D721Med (cell line): ENCODE measurements around the gene IMPA2.
"Not testable (repeated sequence)": the region's sequence is repeated elsewhere in the genome, so short reads cannot be mapped to it uniquely, and the experiment has no call there.

Experiments used
- DNase-seq: peaks from one replicate; pipeline ENCODE4 v3.0.0; 2011; ENCODE audit warnings: low spot score; ENCODE audit not compliant: insufficient read length
- FAIRE-seq: peaks from 2 replicates; lab custom pipeline; 2011; peaks lifted over from hg19 to GRCh38; lab: Jason Lieb, UNC
- TF ChIP-seq, protein P1 (sequence below): IDR thresholded peaks from 2 replicates; pipeline ENCODE4 v1.5.1; 2012; ENCODE audit warnings: mild to moderate bottlenecking, control low read depth; ENCODE audit not compliant: insufficient read depth; ENCODE audit errors: missing control alignments

IMPA2 gene

DNA sequence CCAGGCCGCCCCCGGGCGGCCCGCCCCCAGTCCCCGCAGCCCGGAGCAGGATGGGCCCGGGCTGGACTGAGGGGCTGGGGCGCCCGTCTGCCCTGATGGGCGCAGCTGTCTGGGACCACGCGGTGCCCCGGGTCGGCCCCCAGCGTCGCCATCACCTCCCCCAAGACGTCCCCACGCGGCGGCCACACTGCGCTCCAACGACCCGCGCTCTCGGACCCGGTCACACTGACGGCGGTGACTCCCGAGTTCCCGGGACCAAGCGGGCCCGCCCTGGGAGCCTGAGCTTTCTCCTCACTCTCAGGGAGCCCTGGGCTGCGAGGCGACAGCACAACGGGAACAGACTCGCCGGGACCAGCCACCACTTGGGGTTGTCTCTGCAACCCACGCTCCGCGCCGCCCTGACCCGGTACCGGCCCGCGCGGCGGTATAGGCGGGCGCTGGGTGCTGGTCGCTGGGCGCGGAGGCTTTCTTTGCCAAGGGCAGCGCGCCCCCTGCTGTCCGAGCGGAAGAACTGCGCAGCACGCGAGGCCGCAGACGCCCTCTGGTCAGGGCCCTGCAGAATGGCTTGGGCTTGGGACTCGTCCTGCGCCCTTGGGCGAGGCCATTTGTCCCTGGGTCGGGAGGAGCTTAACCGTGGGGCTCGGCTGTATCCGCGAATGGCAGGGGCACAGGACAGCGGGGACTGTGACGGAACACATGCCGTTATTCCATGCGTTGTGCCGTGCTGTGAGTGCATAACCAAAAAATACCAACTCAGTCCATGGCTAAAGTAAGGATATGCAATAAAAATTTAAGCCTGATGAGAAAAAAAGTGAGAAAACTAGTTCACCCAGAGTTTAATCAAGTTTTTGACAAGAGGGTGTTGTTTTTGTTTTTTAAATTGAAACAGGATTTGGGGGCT is 57.6 kb downstream of the IMPA2 start:
- FAIRE-seq (no peak), DNase-seq (peak; percentile 79)
- TF ChIP-seq, protein P1, sequence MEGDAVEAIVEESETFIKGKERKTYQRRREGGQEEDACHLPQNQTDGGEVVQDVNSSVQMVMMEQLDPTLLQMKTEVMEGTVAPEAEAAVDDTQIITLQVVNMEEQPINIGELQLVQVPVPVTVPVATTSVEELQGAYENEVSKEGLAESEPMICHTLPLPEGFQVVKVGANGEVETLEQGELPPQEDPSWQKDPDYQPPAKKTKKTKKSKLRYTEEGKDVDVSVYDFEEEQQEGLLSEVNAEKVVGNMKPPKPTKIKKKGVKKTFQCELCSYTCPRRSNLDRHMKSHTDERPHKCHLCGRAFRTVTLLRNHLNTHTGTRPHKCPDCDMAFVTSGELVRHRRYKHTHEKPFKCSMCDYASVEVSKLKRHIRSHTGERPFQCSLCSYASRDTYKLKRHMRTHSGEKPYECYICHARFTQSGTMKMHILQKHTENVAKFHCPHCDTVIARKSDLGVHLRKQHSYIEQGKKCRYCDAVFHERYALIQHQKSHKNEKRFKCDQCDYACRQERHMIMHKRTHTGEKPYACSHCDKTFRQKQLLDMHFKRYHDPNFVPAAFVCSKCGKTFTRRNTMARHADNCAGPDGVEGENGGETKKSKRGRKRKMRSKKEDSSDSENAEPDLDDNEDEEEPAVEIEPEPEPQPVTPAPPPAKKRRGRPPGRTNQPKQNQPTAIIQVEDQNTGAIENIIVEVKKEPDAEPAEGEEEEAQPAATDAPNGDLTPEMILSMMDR: peak; percentile 91

DNA sequence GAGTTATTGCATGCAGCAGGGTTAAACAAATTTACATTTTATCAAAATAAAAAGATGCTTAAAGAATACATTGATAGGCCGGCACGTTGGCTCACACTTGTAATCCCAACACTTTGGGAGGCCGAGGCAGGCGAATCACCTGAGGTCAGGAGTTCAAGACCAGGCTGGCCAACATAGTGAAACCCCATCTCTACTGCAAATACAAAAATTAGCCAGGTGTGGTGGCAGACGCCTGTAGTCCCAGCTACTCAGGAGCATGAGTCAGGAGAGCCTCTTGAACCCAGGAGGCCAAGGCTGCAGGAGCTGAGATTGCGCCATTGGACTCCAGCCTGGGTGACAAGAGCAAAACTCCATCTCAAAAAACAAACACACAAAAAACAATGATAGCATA is 58.2 kb downstream of the IMPA2 start:
- not testable (repeated sequence) for DNase-seq, FAIRE-seq

DNA sequence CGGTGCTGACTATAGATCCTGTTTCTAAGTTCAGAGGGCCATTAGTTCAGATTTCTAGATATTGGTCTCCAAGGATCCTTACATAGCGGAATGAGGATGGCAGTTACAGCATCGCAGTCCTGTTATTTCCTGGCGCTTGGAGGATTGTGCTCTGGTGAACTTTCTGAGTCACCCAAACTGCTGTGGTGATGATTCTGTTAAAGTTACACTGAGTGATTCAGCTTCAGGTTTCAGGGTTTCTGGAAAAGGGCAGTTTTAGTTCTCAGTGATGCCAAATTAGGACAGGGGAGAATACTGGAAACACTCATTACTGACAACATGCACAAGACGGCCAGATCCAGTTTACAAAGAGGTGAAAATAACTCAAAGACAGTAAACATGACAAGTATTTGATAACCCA is 60.3 kb downstream of the IMPA2 start:
- TF ChIP-seq, protein P1: no peak
- DNase-seq (no peak), FAIRE-seq (no peak)

DNA sequence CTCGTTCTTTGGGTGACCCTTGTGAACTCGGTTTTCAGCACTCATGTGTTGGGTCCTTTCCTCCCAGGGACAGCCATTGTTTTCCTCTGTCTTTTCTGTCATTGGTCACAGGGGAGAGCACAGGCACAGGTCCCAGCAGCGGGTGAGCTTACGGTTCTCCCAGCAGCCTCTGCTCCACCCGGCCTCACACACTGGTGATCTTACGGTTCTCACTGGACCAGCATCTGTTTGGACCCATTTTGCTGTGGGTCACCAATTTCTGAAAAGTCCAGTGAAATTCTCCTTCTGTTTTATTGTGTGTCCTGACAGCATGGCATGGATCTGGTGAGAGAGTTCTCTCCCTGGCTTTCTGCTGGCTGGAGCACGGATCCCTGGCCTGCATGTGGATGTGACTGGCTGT is 62.5 kb downstream of the IMPA2 start:
- TF ChIP-seq, protein P1: no peak
- no peak for FAIRE-seq
- DNase-seq: no peak

DNA sequence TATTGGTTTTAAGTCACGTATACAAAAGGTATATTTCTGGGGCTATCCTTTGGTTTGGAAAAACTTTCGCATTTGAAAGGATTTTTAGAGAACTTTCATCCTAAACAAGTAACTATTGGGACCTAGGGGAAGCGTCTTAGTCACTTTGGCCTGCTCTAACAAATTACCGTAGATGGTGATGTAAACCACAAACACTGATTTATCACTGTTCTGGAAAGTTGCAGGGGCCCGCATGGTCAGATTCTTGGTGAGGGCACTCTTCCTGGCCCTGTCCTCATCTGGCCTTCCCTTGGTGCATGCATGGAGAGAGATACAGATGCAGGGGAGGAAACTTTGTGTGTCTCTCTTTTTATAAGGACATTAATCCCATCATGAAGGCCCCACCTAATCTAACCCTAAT is 63.3 kb downstream of the IMPA2 start:
- no peak for FAIRE-seq
- no peak for DNase-seq
- TF ChIP-seq, protein P1: no peak

DNA sequence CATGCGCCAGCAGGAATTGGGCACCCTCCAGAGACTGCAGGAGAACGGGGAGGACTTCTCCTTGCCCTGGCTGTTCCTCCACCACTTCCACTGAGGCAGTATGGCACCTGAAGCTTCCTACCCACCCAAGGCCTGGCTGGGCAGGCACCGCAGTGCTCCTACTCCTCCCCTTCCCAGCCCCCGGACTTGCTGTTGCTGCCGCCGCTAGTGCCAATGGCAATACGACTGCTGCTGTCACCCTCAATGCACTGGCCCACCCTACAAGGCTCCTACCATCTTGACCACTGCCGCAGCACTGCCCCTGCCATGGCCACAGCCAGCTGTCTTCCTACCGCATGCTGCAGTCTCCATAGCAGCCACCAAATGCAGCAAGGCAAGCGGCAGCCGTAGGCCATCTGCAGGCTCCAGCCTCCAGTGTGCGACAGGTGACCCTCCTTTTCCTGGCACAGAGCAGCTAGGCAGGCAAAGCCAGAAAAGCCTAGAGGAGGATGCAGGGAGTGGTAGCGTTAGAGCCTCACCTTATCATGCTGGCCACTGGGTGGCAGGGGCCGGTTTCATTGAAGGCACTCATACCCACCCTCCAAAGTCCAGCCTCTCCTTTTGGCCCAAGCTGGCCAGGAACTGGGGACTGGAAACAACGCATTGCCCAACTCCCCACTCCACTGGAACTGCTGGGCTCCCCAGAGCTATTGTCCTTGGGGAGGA is 64.9 kb downstream of the IMPA2 start:
- TF ChIP-seq, protein P1: no peak
- no peak for DNase-seq
- FAIRE-seq: no peak

DNA sequence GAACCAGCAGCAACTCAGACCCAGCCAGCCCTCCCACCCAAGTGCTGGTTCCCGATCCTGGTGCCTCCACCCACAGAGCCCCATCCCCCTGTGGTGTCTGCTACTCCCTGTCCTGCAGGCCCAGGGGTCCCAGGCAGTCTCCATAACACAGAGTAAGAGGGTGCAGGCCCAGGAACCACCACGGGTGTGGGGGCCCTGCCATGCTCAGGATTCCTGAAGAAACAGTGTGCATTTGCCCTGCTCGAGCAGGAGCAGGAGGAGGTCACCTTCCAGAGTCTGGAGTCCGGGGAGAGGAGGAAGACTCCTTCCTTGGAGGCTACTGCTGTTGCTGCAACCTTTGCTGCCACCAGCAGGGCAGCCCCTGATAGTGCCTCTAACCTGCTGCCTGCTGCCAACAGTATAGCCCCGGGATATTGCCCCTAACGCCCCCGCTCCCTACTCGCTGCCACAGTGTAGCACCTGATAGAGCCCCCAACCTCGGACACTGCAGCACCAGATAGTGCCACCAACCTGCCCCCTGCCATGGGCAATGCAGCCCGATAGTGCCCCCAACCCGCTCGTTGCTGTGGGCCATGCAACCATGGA is 65.5 kb downstream of the IMPA2 start:
- DNase-seq: no peak
- TF ChIP-seq, protein P1: no peak
- FAIRE-seq: no peak
